Endometrial microvascular endothelial cells (primary cell): Measurements from ENCODE around the gene DNAH17. TPM values are rescaled to one million over a fixed set of nuclear protein-coding genes. Genes with fewer than 3 reads are reported as not detected.

Experiments used
- in situ Hi-C: cut with HindIII; loops from 2 replicates; pipeline ENCODE4 v1.10.0; 2017; ENCODE audit warnings: low sequenced_read_pairs, low pct_unique_long_range_greater_than_20kb; ENCODE audit errors: inconsistent ontology term
- total RNA-seq: library from RNA; depleted of rRNA; stranded (reverse); fragments of >200 nt; gene quantifications from one replicate; pipeline ENCODE4 v1.2.3, GENCODE V29; 2015; ENCODE audit errors: inconsistent ontology term

The DNAH17 gene, protein sequence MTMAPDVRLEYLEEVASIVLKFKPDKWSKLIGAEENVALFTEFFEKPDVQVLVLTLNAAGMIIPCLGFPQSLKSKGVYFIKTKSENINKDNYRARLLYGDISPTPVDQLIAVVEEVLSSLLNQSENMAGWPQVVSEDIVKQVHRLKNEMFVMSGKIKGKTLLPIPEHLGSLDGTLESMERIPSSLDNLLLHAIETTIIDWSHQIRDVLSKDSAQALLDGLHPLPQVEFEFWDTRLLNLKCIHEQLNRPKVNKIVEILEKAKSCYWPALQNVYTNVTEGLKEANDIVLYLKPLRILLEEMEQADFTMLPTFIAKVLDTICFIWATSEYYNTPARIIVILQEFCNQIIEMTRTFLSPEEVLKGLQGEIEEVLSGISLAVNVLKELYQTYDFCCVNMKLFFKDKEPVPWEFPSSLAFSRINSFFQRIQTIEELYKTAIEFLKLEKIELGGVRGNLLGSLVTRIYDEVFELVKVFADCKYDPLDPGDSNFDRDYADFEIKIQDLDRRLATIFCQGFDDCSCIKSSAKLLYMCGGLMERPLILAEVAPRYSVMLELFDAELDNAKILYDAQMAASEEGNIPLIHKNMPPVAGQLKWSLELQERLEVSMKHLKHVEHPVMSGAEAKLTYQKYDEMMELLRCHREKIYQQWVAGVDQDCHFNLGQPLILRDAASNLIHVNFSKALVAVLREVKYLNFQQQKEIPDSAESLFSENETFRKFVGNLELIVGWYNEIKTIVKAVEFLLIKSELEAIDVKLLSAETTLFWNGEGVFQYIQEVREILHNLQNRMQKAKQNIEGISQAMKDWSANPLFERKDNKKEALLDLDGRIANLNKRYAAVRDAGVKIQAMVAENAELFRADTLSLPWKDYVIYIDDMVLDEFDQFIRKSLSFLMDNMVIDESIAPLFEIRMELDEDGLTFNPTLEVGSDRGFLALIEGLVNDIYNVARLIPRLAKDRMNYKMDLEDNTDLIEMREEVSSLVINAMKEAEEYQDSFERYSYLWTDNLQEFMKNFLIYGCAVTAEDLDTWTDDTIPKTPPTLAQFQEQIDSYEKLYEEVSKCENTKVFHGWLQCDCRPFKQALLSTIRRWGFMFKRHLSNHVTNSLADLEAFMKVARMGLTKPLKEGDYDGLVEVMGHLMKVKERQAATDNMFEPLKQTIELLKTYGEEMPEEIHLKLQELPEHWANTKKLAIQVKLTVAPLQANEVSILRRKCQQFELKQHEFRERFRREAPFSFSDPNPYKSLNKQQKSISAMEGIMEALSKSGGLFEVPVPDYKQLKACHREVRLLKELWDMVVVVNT (N-terminal part only)
- total RNA-seq = not detected

GRCh38 chr17:78577296-78577695 lies at the start of gene DNAH17:
TSS of gene DNAH17 (minus strand) at chr17:78577396. CDS start at chr17:78575057, 2,339 bp downstream.
- in situ Hi-C loops = no loop called here

GRCh38 chr17:78624324-78625151 lies 47.3 kb upstream of the DNAH17 start:
- in situ Hi-C loops = no loop called here

GRCh38 chr17:78623541-78623940 lies 46.3 kb upstream of the DNAH17 start:
- in situ Hi-C loops = no loop called here

DNA sequence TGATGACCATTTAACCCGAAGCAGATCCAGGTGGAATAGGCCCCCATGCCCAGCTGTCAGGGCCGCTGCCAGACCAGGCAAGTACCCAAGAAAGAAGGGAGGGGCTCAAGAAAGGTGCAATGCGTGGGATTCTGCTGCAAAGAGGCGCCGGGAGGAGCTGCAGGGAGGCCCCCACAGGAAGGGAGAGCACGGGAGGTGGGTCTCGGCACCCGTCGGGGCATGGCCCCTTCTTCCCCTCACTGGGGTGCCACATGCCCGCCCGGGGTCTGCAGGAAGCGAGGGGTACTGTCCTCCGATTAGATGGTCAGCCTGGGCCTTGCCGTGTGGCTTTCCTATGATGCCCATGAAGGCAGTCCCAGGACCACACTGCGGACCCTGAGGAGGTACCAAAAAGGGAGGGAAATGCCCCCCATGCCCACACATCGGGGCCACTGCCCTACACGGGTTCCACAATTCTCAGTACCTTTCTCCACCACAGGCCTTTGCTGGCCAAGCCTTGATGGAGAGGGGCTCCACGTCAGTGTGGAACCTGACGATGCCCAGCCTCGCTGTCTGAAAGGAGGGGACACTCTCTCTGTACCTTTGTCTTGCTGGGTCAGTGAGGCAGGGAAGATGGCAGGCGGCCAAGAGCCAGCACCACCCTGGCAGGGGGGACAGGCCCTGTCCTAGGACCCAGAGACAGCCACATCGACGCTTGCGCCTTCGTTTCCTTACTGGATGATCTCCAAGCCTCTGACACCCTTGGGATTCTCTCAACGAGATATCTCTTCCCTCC lies 45.5 kb upstream of the DNAH17 start:
- in situ Hi-C loops = no loop called here

DNA sequence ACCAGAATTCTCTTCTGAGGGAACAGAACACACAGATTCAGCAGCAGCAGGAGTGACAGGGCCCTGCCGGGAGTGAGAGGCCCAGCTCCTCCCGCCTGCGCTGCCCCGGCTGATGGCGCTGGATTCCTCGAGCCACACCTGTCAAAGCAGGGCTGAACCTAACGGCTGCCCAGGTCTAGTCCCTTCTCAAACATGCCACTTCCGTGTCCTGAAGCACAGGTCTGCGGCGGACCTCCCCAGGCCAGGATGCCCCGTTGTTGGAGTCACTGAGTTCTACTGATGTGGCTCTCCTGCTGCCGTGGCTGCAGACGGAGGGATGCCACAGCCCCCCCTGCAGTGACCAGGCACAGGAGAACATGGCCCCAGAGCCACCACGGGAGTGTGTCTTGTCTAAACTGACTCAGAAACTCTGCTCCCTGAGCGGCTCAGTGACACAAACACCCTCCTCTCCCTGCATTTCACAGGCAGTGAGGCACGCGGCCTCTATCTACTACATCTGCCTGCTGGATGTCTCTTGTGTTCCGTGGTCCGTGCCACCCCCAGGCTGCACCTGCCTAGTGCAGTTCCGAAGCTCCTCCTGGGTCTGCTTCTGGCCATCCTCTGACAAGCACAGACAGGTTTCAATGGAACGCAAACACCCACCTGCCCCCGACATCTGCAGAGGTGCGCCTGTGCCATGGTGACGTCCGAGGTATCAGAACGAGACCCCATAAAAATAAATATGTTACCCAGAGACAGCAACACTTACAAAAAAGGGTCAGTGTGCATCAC lies 44.7 kb upstream of the DNAH17 start:
- in situ Hi-C loops = no loop called here

DNA sequence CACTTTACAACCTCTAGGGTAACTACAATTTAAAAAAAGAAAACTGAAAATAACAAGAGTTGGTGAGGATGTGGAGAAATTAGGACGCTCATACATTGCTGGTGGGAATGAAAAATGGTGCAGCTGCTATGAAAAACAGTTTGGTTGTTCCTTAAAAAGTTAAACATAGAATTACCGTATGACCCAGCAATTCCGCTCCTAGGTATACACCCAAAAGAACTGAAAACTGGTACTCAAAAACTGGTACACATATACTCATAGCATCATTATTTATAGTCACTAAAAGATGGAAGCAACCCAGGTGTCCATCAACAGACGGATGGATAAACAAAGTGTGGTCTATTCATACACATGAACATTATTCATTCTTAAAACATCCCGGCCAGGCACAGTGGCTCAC lies 42.9 kb upstream of the DNAH17 start:
- in situ Hi-C loops = no loop called here

- in situ Hi-C loops = no loop called here
Measured at GRCh38 chr17:78619334-78619733, 42.1 kb upstream of the DNAH17 start.

GRCh38 chr17:78618264-78619066 lies 41.3 kb upstream of the DNAH17 start:
- in situ Hi-C loops = no loop called here

DNA sequence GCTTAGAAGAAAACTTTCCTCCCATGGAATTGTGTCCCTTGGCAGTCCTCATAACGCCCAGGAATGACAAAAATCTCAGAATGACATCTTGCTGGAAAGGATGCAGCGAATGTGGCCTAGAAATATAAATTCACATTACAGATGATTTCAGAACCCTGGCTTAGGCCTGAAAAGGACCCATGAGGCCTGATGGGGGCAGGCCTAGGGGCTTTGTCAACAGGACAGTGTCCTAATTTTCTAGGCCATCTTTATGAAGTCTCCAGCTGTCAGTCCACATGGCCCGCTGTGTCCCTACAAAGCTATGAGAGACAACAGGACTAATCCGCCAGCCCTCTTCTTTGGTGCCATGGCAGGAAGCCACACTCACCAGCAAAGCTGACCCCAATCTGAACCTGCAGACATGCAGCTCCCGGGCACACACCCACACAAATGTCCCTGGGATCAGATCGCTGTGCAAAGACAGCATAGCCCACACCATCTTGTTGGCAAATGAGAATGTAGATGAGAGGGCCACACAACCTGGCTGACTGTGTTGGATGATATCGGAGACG lies 40.4 kb upstream of the DNAH17 start:
- in situ Hi-C loops = no loop called here

- in situ Hi-C loops = no loop called here
Measured at GRCh38 chr17:78616946-78617345, 39.8 kb upstream of the DNAH17 start.

DNA sequence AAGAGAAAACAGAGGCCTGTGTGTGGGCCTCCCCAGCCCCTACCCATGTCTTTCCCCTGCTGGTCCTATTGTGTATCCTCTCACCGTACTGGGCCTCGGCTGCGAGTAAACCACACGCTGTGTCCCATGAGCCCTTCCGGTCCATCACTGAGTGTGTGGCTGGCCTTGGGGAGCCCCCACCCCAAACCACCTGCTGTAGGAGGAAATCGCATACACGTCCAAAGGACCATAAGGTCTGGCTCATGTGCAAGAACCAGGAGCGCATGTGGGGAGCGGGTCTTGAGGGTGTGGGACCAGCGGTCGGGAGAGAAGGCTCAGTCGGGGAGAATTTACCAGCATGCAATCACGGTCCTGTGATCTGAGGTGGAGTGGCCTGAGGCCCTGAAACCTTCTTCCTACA lies 38.4 kb upstream of the DNAH17 start:
- in situ Hi-C loops = no loop called here

DNA sequence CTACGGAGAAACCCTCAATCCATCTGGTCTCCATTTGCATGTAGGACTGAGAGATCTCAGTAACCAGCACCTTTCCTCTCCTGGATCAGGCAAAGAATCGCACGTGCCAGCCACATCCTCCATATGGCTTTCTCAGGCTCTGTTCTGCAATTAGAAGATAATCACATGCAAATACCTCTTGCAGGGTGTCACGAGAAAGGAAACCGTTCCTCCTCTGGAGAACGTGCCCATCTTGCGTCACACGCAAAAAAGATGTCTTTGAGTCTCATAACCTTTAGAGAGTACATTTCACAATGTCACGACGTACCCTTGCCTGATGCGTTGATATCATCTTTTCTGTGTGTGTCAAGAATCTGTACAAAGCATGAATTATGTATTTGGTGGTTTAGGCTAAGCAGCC lies 36.2 kb upstream of the DNAH17 start:
- in situ Hi-C loops = no loop called here

DNA sequence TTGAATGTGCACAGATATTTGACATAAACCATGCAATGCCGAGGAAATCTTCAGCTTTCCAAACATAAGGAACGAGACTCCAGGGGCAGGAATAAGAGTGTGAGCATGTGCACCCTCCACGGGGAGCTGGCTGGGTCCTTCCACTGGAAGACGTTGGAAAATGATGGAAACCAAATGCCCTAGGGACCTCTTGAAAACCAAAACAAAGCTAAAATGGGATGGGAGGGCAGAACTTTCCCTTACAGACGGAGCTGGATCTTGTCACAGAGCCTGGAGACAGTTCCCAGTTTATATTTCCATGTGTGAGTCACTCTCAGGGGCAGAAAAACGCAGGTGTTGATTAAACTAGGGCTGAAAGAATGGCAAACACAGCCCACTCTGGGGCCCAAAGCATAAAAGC lies 34.4 kb upstream of the DNAH17 start:
- in situ Hi-C loops = no loop called here

DNA sequence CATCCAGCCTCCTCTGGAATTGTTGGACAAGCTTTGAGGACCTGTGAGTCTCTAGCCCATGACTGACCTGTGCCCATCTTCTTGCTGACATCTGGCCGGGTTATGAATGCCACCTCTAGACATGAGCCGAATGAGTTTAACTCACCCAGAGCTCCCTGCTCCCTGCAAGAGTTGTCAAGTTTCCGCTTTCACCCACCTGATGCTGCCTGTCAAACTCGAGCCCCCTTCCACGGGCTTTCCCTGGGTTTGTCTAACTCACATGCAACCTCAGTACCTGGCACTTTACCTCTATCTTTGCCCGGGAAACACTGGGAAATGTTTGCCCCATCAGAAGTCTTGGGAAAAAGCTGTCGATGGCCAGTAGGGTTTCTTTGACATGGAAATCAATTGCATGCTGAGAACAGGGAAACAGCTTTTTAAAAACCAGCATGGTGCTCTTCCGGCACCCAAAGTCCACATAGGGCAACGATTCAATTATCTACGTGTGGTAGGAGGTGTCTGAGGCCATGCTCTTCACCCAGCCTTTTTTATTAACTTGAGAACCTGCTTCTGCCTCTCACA lies 33.8 kb upstream of the DNAH17 start:
- in situ Hi-C loops = no loop called here

GRCh38 chr17:78609191-78609641 lies 32.0 kb upstream of the DNAH17 start:
- in situ Hi-C loops = no loop called here

- in situ Hi-C loops = no loop called here
Measured at GRCh38 chr17:78608804-78609186, 31.6 kb upstream of the DNAH17 start.
